Activated CD8-positive, alpha-beta memory T cell treated with anti-CD3 and anti-CD28 coated beads, Interleukin-2, amount 50 U/mL, for 1 hour (primary cell): Measurements from ENCODE around the gene EMILIN1.
"Not testable (repeated sequence)": the region's sequence is repeated elsewhere in the genome, so short reads cannot be mapped to it uniquely, and the experiment has no call there.

Experiments used
- DNase-seq: peaks from one replicate; pipeline ENCODE4 v3.0.0-alpha.2; 2020; ENCODE audit errors: extremely low read depth

The EMILIN1 gene

DNA sequence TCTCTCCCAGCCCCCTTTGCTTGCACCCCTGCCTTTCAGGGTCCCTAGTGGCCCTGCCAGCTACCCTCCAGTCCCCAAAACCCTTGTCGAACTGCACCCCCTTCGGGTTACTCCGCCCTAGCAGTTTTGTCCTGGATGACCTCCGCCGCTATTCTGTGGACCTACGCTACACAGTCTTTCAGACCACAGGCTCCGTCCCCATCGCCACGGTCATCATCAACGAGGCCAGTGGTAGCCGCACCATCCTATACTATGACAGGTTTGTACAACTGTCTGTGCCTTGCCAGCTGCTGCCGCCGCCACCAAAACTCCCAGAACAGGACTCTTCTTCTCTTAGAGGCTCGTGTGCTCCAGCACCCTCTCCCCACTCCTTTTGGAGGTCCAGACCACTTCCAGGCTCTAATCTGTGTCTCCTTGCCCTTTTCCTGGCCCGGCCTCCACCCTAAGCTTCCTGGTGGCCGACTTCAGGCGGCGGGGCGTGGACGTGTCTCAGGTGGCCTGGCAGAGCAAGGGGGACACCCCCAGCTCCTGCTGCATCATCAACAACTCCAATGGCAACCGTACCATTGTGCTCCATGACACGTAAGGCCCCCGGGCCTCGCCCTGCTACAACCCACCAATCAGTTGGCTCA is 16.1 kb downstream of the EMILIN1 start:
- no peak for DNase-seq

DNA sequence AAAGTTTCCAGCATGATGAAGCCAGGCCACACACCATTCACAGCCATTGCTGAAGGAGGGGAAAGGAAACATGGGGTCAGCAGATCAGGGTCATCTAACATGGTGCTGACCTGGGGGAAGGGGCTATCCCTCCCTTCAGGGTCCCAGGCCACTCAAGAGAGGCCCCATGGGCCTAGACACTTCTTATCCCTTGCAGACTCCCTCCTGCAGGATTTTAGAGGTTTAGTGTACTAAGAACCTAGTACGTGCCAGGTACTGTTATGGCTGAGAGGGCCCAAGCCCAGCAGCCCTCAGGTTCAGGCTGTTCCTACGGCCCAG is 17.0 kb downstream of the EMILIN1 start:
- no peak for DNase-seq

GRCh38 chr2:27095745-27096651 is 17.6 kb downstream of the EMILIN1 start:
- DNase-seq = no peak

DNA sequence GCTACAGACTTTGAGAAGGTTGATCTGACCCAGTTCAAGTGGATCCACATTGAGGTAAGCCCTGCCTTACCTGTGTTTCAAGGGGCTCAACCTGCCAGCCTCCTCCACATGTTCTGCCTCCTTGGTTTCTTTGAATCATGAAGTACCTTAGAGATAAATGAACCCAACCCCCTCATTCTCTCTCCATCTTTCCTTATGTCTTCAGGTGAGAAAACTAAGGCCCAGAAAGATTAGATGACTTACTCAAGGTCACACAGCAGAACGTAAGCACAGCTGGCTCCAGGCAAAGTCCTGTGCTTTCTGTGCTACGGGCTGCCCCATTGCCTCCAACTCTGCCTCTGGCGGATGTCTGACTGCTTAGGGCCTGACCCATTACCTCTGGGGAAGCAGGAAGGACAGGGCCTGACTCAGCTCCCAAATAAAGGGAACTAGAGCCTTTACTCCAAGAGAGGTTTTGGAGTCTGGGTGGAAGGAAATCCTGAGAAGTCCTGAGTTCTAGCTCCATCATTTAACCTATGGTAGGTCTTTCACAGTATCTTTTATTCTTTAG is 18.4 kb downstream of the EMILIN1 start:
- DNase-seq = no peak

- DNase-seq = no peak
Measured at GRCh38 chr2:27097341-27097740, 18.9 kb downstream of the EMILIN1 start.

DNA sequence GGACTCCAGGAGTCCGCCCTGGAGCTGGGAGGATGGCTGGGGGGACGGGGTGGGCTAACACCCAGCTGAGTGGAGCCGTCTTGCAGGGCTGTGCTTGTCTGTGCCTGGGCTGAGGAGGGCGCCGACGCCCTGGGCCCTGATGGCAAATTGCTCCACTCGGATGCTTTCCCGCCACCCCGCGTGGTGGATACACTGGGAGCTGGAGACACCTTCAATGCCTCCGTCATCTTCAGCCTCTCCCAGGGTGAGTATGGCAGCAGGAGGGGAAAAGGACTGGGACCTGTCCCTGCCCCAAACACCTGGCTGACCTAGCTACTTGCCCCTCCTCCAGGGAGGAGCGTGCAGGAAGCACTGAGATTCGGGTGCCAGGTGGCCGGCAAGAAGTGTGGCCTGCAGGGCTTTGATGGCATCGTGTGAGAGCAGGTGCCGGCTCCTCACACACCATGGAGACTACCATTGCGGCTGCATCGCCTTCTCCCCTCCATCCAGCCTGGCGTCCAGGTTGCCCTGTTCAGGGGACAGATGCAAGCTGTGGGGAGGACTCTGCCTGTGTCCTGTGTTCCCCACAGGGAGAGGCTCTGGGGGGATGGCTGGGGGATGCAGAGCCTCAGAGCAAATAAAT is 21.0 kb downstream of the EMILIN1 start:
- no peak for DNase-seq

DNA sequence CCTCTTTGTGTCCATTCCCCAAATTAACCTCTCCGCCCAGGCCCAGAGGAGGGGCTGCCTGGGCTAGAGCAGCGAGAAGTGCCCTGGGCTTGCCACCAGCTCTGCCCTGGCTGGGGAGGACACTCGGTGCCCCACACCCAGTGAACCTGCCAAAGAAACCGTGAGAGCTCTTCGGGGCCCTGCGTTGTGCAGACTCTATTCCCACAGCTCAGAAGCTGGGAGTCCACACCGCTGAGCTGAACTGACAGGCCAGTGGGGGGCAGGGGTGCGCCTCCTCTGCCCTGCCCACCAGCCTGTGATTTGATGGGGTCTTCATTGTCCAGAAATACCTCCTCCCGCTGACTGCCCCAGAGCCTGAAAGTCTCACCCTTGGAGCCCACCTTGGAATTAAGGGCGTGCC is 21.6 kb downstream of the EMILIN1 start:
- DNase-seq = no peak

GRCh38 chr2:27102329-27102728 is 23.9 kb downstream of the EMILIN1 start:
- no peak for DNase-seq

DNA sequence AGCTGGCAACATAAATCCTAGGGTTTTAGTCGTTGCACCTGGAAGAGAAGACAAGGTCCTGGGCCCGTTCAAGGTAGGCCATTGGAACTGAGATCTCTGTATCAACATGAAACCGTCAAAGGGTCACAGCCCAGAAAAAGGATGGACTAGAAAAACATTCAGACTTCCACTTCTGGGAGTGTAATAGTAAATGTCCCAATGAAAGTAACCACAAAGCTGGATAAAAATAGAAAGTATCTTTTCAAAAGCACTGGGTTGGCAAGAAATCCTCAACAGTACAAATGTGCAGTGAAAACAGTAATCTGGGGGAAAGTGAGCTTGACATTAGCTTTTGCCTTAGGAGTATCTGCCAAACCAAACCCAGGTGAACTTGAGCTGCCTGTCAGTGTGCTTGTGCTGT is 27.6 kb downstream of the EMILIN1 start:
- DNase-seq = no peak

- DNase-seq = no peak
Measured at GRCh38 chr2:27108221-27108620, 29.8 kb downstream of the EMILIN1 start.

- DNase-seq = no peak
Measured at GRCh38 chr2:27109083-27109482, 30.7 kb downstream of the EMILIN1 start.

DNA sequence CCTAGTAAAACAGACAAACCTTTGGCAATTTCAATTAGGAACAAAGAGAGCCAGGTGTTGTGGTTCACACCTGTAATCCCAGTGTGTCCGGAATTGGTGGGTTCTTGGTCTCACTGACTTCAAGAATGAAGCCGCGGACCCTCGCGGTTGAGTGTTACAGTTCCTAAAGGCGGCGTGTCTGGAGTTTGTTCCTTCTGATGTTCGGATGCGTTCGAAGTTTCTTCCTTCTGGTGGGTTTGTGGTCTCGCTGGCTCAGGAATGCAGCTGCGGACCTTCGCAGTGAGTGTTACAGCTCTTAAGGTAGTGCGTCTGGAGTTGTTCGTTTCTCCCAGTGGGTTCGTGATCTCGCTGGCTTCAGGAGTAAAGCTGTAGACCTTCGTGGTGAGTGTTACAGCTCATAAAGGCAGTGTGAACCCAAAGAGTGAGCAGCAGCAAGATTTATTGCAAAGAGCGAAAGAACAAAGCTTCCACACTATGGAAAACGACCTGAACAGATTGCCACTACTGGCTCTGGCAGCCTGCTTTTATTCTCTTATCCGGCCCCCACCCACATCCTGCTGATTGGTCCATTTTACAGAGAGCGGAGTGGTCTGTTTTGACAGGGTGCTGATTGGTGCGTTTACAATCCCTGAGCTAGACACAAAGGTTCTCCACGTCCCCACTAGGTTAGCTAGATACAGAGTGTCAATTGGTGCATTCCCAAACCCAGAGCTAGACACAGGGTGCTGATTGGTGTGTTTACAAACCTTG is 32.4 kb downstream of the EMILIN1 start:
- not testable (repeated sequence) for DNase-seq

DNA sequence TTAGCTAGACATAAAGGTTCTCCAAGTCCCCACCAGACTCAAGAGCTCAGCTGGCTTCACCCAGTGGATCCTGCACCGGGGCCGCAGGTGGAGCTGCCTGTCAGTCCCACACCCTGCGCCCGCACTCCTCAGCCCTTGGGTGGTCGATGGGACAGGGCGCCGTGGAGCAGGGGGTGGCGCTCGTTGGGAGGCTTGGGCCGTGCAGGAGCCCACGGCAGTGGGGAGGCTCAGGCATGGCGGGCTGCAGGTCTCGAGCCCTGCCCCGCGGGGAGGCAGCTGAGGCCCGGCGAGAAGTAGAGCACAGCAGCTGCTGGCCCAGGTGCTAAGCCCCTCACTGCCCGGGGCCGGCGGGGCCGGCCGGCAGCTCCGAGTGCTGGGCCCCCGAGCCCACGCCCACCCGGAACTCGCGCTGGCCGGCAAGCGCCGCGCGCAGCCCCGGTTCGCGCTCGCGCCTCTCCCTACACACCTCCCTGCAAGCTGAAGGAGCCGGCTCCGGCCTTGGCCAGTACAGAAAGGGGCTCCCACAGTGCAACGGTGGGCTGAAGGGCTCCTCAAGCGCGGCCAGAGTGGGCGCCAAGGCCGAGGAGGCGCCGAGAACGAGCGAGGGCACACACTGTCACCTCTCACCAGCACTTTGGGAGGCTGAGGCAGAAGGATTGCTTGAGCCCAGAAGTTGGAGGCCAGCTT is 33.1 kb downstream of the EMILIN1 start:
- DNase-seq = not testable (repeated sequence)

- no peak for DNase-seq
Measured at GRCh38 chr2:27115519-27115918, 37.1 kb downstream of the EMILIN1 start.

- no peak for DNase-seq
Measured at GRCh38 chr2:27117995-27118524, 39.6 kb downstream of the EMILIN1 start.

DNA sequence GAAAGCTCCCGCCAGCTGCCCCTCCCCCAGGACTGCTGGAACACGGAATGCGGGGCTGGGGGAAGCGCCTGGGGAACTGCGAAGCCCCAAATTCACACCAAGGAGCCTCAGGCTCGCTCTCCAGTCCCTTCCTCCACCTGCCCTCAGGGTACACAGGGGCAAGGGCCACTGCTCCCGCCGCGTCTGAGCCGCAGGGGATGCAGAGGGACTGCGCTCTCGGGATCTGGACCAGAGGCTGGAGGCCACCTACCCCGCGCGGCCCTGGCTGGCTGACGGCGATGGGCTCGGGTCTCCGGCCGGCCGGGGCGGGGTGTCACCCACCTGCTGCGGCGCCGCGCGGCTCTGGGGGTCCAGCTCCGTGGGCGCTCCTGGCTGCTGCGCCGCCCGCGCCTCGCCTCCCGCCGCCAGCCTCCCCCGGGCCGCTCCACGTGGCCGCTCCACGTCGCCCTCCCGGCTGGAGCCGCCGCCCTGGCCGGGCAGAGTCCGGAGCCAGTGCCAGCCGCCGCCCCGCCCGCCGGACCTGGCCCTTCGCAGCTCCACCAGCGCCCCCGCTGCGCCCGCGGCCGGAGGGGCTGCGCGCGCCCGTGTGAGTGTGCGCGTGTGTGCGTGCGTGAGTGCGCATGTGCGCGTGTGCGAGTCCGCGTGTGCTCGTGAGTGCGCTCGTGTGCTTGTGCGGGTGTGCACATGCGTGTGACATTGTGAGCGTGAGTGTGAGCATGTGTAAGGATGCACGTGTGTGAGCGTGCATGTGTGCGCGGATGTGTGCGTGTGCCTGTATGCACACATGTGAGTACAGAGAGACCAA is 40.3 kb downstream of the EMILIN1 start, which contains the start of gene CGREF1:
Gene CGREF1, minus strand, starts transcription at position 604 of the 805 bp plus-strand sequence. CDS start 14,762 bp downstream, outside the sequence.
- DNase-seq = no peak

DNA sequence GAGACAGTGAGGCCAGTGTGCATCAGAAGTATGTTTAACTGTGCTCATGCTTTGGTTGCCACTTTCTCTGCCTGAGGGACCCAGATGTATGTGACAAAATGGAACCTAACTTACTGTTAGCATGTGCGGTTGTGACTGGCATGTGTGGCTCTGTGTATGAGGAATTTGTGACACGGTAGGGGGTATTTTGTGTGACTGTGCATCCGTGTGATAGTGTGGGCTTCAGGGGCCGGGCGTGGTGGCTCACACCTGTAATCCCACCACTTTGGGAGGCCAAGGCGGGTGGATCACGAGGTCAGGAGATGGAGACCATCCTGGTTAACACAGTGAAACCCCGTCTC is 40.9 kb downstream of the EMILIN1 start:
- not testable (repeated sequence) for DNase-seq

- no peak for DNase-seq
Measured at GRCh38 chr2:27121906-27122305, 43.5 kb downstream of the EMILIN1 start.

- no peak for DNase-seq
Measured at GRCh38 chr2:27122791-27123190, 44.4 kb downstream of the EMILIN1 start.
